Stomach smooth muscle (tissue), 2 donors: Measurements from ENCODE around the gene FRMPD4.

ENCODE experiments used
- H3K27ac ChIP-seq: one replicate; pipeline ENCODE4 v1.7.0; 2013; ENCODE audit warnings: mild to moderate bottlenecking, low read length, inconsistent platforms
- H3K27me3 ChIP-seq, 2 donors: one replicate each; pipeline ENCODE4 v1.7.0; 2013; ENCODE audit warnings: low read length in 2 of 2; ENCODE audit not compliant: insufficient read depth in 2 of 2, control insufficient read depth in 1 of 2
- H3K36me3 ChIP-seq, 2 donors: one replicate each; pipeline ENCODE4 v1.7.0; 2013; ENCODE audit warnings: low read length in 2 of 2; ENCODE audit not compliant: control insufficient read depth in 2 of 2, insufficient read depth in 2 of 2
- H3K4me1 ChIP-seq: one replicate; pipeline ENCODE4 v1.7.0; 2013; ENCODE audit warnings: low read length; ENCODE audit not compliant: control insufficient read depth, insufficient read depth
- H3K4me3 ChIP-seq, 2 donors: one replicate each; pipeline ENCODE4 v1.7.0; 2013; ENCODE audit warnings: low read length in 2 of 2
- H3K9ac ChIP-seq, 2 donors: one replicate each; pipeline ENCODE4 v1.7.0; 2013; ENCODE audit warnings: low read length in 2 of 2, mild to moderate bottlenecking in 1 of 2
- H3K9me3 ChIP-seq, 2 donors: one replicate each; pipeline ENCODE4 v1.7.0; 2013; ENCODE audit warnings: low read length in 2 of 2; ENCODE audit not compliant: control insufficient read depth in 2 of 2
- donor health status: healthy.
- donor health status: Pancreatic carcinoma.

The FRMPD4 gene

GRCh38 chrX:12611471-12611870 lies 473.2 kb downstream of the FRMPD4 start:
- H3K27ac ChIP-seq = no peak overlapping the region
- peaks cover 0 to 4% of the 10 kb centered on the region in 2 donors for H3K9me3 ChIP-seq
- no peaks in the 10 kb centered on the region for H3K4me1 ChIP-seq
- H3K9ac ChIP-seq = no peak overlapping the region
- H3K4me3 ChIP-seq = no peak overlapping the region
- H3K27me3 ChIP-seq = no peaks in the 10 kb centered on the region
- H3K36me3 ChIP-seq = no peaks in the 10 kb centered on the region

GRCh38 chrX:12614266-12614665 lies 476.0 kb downstream of the FRMPD4 start:
- H3K4me3 ChIP-seq = no peak overlapping the region

GRCh38 chrX:12615061-12615460 lies 476.8 kb downstream of the FRMPD4 start:
- Histone ChIP-seq H3K9ac (no peak overlapping the region), H3K4me1 (no peaks in the 10 kb centered on the region), H3K27me3 (peaks cover 0 to 6% of the 10 kb centered on the region in 2 donors), H3K9me3 (peaks cover 0 to 6% of the 10 kb centered on the region in 2 donors), H3K27ac (no peak overlapping the region), H3K4me3 (no peak overlapping the region), H3K36me3 (no peaks in the 10 kb centered on the region)

More at GRCh38 chrX:12614266-12614665, 476.0 kb downstream of the FRMPD4 start:
- no peaks in the 10 kb centered on the region for H3K27me3 ChIP-seq
- H3K27ac ChIP-seq = no peak overlapping the region
- H3K9ac ChIP-seq = no peak overlapping the region
- peaks cover 0 to 6% of the 10 kb centered on the region in 2 donors for H3K9me3 ChIP-seq
- H3K4me1 ChIP-seq = no peaks in the 10 kb centered on the region
- H3K36me3 ChIP-seq = no peaks in the 10 kb centered on the region

GRCh38 chrX:12617241-12617640 lies 479.0 kb downstream of the FRMPD4 start:
- peaks cover 0 to 6% of the 10 kb centered on the region in 2 donors for H3K27me3 ChIP-seq
- no peak overlapping the region for H3K4me3 ChIP-seq
- no peak overlapping the region for H3K27ac ChIP-seq
- H3K9ac ChIP-seq = no peak overlapping the region
- no peaks in the 10 kb centered on the region for H3K36me3 ChIP-seq
- peaks cover 0 to 7% of the 10 kb centered on the region in 2 donors for H3K9me3 ChIP-seq
- H3K4me1 ChIP-seq = no peaks in the 10 kb centered on the region

DNA sequence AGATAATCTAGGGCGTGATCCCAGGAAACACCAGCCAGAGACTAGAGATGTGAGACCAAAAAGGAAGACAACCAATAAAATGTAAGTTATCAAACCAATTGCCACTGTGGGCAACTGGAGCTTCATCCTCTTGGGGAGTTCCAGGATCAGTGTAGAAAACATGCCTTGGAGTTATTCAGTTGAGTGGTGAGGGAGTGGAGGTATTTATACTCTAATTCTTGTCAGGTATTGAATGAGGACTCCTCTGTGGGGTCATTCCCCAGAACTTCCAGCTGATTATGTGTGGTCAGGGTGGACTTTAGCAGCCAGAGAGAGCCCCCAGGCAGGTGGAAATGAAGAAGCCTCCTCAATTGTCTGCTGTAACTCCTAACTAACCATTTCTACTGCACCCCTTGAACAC lies 509.0 kb downstream of the FRMPD4 start:
- Histone ChIP-seq H3K27me3 (peaks cover 0 to 4% of the 10 kb centered on the region in 2 donors), H3K4me3 (no peak overlapping the region), H3K4me1 (no peaks in the 10 kb centered on the region), H3K27ac (no peak overlapping the region), H3K36me3 (no peaks in the 10 kb centered on the region), H3K9me3 (peaks cover 0 to 8% of the 10 kb centered on the region in 2 donors), H3K9ac (no peak overlapping the region)

GRCh38 chrX:12648995-12649394 lies 510.7 kb downstream of the FRMPD4 start:
- Histone ChIP-seq H3K9ac (no peak overlapping the region), H3K36me3 (no peaks in the 10 kb centered on the region), H3K27ac (no peak overlapping the region), H3K27me3 (peaks cover 0 to 4% of the 10 kb centered on the region in 2 donors), H3K4me3 (no peak overlapping the region), H3K9me3 (peaks cover 0 to 12% of the 10 kb centered on the region in 2 donors), H3K4me1 (no peaks in the 10 kb centered on the region)

DNA sequence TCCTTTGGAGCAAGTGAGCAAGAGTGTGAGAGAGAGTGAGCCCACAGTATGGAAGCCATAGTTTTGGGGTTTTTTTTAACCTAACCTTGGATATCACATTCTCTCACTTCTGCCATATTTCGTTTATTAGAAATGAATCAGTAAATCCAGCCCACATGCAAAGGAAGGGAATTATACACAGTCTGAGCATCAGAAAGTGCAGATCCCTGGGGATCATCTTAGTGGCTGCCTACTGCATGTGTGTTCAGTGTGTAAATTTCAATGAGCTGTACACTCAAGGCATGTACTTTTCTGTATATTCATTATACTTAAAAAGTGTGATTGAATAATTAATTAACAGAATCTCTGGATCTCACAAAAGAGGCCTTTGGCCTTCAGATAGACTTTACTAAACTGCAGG lies 519.2 kb downstream of the FRMPD4 start:
- H3K36me3 ChIP-seq = no peaks in the 10 kb centered on the region
- H3K9me3 ChIP-seq = peaks cover 0 to 3% of the 10 kb centered on the region in 2 donors
- H3K27ac ChIP-seq = no peak overlapping the region
- no peak overlapping the region for H3K4me3 ChIP-seq
- H3K9ac ChIP-seq = no peak overlapping the region
- H3K4me1 ChIP-seq = no peaks in the 10 kb centered on the region
- H3K27me3 ChIP-seq = peaks cover 0 to 2% of the 10 kb centered on the region in 2 donors

- no peak overlapping the region for H3K27ac ChIP-seq
- no peaks in the 10 kb centered on the region for H3K9me3 ChIP-seq
- H3K27me3 ChIP-seq = peaks cover 0 to 2% of the 10 kb centered on the region in 2 donors
- H3K36me3 ChIP-seq = no peaks in the 10 kb centered on the region
- no peak overlapping the region for H3K9ac ChIP-seq
- H3K4me3 ChIP-seq = no peak overlapping the region
- no peaks in the 10 kb centered on the region for H3K4me1 ChIP-seq
These were observed 519.6 kb downstream of the FRMPD4 start for GRCh38 chrX:12657881-12658280.

- no peaks in the 10 kb centered on the region for H3K4me1 ChIP-seq
- H3K36me3 ChIP-seq = no peaks in the 10 kb centered on the region
- H3K9ac ChIP-seq = no peak overlapping the region
- H3K9me3 ChIP-seq = no peaks in the 10 kb centered on the region
- no peak overlapping the region for H3K27ac ChIP-seq
- peaks cover 0 to 2% of the 10 kb centered on the region in 2 donors for H3K27me3 ChIP-seq
- no peak overlapping the region for H3K4me3 ChIP-seq
These were observed 523.2 kb downstream of the FRMPD4 start for GRCh38 chrX:12661464-12661863.

DNA sequence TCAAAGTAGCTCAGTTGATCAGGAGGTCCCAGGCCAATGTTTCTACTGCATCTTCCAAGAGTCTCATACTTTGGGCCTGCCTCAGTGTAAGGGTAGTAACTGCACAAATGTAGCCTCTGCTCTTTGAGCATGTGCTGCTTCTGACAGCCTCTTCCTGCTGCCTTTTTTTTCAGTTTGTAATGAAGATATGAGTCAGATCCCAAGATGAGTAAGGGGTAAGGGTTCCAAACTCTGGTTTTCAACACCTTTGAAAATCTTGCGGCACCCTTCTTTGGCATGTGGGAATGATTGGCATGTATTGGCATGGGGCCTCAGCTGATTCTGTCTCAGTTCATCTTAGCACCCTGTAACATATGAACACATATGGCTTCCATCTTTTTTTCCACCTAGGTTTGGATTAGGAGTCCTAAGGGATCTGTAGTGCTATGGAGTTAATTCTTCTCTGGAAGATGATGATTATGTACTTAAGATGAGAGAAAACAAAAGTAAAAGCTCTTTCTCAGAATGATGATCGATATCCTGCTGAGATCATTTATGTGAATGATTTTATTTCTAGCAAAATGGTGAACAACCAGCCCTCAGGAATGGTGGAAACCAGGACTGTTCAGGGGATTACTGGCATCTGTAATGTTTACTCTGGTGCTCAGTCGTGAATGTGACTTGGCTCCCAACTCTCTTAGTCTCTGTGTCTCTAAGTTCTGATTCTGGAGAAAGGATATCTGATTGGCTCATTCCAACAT lies 534.3 kb downstream of the FRMPD4 start:
- Histone ChIP-seq H3K27ac (no peak overlapping the region), H3K27me3 (peaks cover 0 to 2% of the 10 kb centered on the region in 2 donors), H3K36me3 (no peaks in the 10 kb centered on the region), H3K9me3 (peaks cover 0 to 5% of the 10 kb centered on the region in 2 donors), H3K4me3 (no peak overlapping the region), H3K4me1 (no peaks in the 10 kb centered on the region), H3K9ac (no peak overlapping the region)

- H3K4me3 ChIP-seq = no peak overlapping the region
- H3K27me3 ChIP-seq = peaks cover 0 to 2% of the 10 kb centered on the region in 2 donors
- no peaks in the 10 kb centered on the region for H3K36me3 ChIP-seq
- no peak overlapping the region for H3K27ac ChIP-seq
- peaks cover 0 to 5% of the 10 kb centered on the region in 2 donors for H3K9me3 ChIP-seq
- no peak overlapping the region for H3K9ac ChIP-seq
- no peaks in the 10 kb centered on the region for H3K4me1 ChIP-seq
These were observed 535.2 kb downstream of the FRMPD4 start for GRCh38 chrX:12673487-12673886.
